H1 (cell line): ENCODE measurements around the gene NLRC3.

Experiments used
- BCL11A ChIP-seq, 2 experiments: IDR thresholded peaks; one replicate each; pipeline ENCODE4 v1.6.1; 2011; ENCODE audit warnings: low read depth in 2 of 2, low read length in 2 of 2, mild to moderate bottlenecking in 2 of 2
- CTCF ChIP-seq, 3 experiments: IDR thresholded peaks; 1 replicate in 2 of 3; 2 replicates in 1 of 3; pipeline versions ENCODE4 v1.5.1 to v1.6.1; 2011; ENCODE audit warnings: low read length in 3 of 3, mild to moderate bottlenecking in 3 of 3, inconsistent platforms in 2 of 3, low read depth in 1 of 3, moderate library complexity in 1 of 3; ENCODE audit not compliant: insufficient read depth in 1 of 3; ENCODE audit errors: control extremely low read depth in 1 of 3
- EZH2 ChIP-seq: fragments of 200-600 bp; sonication (generic); IDR thresholded peaks from 2 replicates; pipeline ENCODE4 v1.7.1; 2012; ENCODE audit warnings: low read depth, mild to moderate bottlenecking, moderate library complexity, low read length, inconsistent platforms; ENCODE audit not compliant: severe bottlenecking
- GABPA ChIP-seq: IDR thresholded peaks from 2 replicates; pipeline ENCODE4 v1.6.1; 2011; ENCODE audit warnings: mild to moderate bottlenecking, low read length, moderate library complexity, borderline replicate concordance; ENCODE audit not compliant: insufficient read depth
- MAX ChIP-seq: IDR thresholded peaks from 2 replicates; pipeline ENCODE4 v1.6.1; 2012; ENCODE audit warnings: inconsistent platforms
- NRF1 ChIP-seq: IDR thresholded peaks from 2 replicates; pipeline ENCODE4 v1.6.1; 2011; ENCODE audit warnings: mild to moderate bottlenecking, low read depth, low read length, improper control_type of control experiment
- POLR2A ChIP-seq, 2 experiments: IDR thresholded peaks; 1 replicate in 1 of 2; 2 replicates in 1 of 2; pipeline ENCODE4 v1.6.1; 2011; ENCODE audit warnings: low read depth in 2 of 2, low read length in 2 of 2, mild to moderate bottlenecking in 2 of 2; ENCODE audit errors: control extremely low read depth in 1 of 2
- POLR2AphosphoS5 ChIP-seq: IDR thresholded peaks from 2 replicates; pipeline ENCODE4 v1.6.1; 2011; ENCODE audit warnings: low read depth, low read length
- SIN3A ChIP-seq, 2 experiments: IDR thresholded peaks in 1 of 2; conservative IDR thresholded peaks in 1 of 2; 2 replicates each; pipeline ENCODE4 v1.6.1; 2011 to 2012; ENCODE audit warnings: low read length in 2 of 2, improper control_type of control experiment in 1 of 2, low read depth in 1 of 2, mild to moderate bottlenecking in 1 of 2
- SIRT6 ChIP-seq: IDR thresholded peaks from one replicate; pipeline ENCODE4 v1.7.1; 2012; ENCODE audit warnings: low read length, inconsistent platforms
- TBP ChIP-seq: IDR thresholded peaks from 2 replicates; pipeline ENCODE4 v1.6.1; 2011; ENCODE audit warnings: low read depth, low read length, improper control_type of control experiment

GRCh38 chr16:3578610-3579551 lies 1.7 kb upstream of the NLRC3 start:
- TF ChIP-seq SIRT6 (no peak), POLR2A (IDR thresholded peaks at IDR 0.05; ENCODE audit: control extremely low read depth in 1 of 2, low read depth in 2 of 2, low read length in 2 of 2) (no peak), CTCF (IDR thresholded peaks at IDR 0.05; ENCODE audit: control extremely low read depth in 1 of 3, insufficient read depth in 1 of 3, low read depth in 1 of 3, low read length in 3 of 3) (no peak), EZH2 (no peak), BCL11A (IDR thresholded peaks at IDR 0.05; ENCODE audit: low read depth in 2 of 2, low read length in 2 of 2) (no peak), GABPA (no peak), MAX (no peak), NRF1 (no peak), TBP (no peak), SIN3A (conservative IDR thresholded peaks at IDR 0.05 in 1 of 2, IDR thresholded peaks at IDR 0.05 in 1 of 2; ENCODE audit: low read depth in 1 of 2, low read length in 2 of 2) (no peak), POLR2AphosphoS5 (no peak)
